D721Med (cell line): ENCODE results near the gene YY1AP1.
A peak's percentile ranks its signal among the peaks of the same experiment; 100 is the strongest.
"Not testable (repeated sequence)": the region's sequence is repeated elsewhere in the genome, so short reads cannot be mapped to it uniquely, and the experiment has no call there.

Source experiments
- DNase-seq: peaks from one replicate; pipeline ENCODE4 v3.0.0; 2011; ENCODE audit warnings: low spot score; ENCODE audit not compliant: insufficient read length
- FAIRE-seq: peaks from 2 replicates; lab custom pipeline; 2011; peaks lifted over from hg19 to GRCh38; lab: Jason Lieb, UNC
- CTCF ChIP-seq: IDR thresholded peaks from 2 replicates; pipeline ENCODE4 v1.5.1; 2012; ENCODE audit warnings: mild to moderate bottlenecking, control low read depth; ENCODE audit not compliant: insufficient read depth; ENCODE audit errors: missing control alignments

Gene YY1AP1

GRCh38 chr1:155713075-155713474, 24.5 kb upstream of the YY1AP1 start:
- DNase-seq (no peak), FAIRE-seq (peak; percentile 16)
- TF ChIP-seq CTCF, result no peak

- peak; percentile 29 for FAIRE-seq
- not testable (repeated sequence) for DNase-seq
- TF ChIP-seq CTCF, result peak; percentile 32
Observed at GRCh38 chr1:155712636-155713035, 24.1 kb upstream of the YY1AP1 start.

GRCh38 chr1:155711457-155711856, 22.9 kb upstream of the YY1AP1 start:
- DNase-seq, FAIRE-seq: not testable (repeated sequence)

GRCh38 chr1:155709391-155709790, 20.8 kb upstream of the YY1AP1 start:
- TF ChIP-seq CTCF, result no peak
- no peak for DNase-seq
- no peak for FAIRE-seq

GRCh38 chr1:155706139-155706538, 17.6 kb upstream of the YY1AP1 start:
- FAIRE-seq (no peak), DNase-seq (no peak)
- no peak for TF ChIP-seq CTCF

GRCh38 chr1:155704414-155704813, 15.8 kb upstream of the YY1AP1 start:
- not testable (repeated sequence) for FAIRE-seq, DNase-seq

- FAIRE-seq (no peak), DNase-seq (no peak)
- TF ChIP-seq CTCF, result no peak
Observed at GRCh38 chr1:155703216-155703615, 14.6 kb upstream of the YY1AP1 start.

- peak; percentile 68 for FAIRE-seq
Observed at GRCh38 chr1:155701675-155702074, 13.1 kb upstream of the YY1AP1 start.

GRCh38 chr1:155699062-155699461, 10.5 kb upstream of the YY1AP1 start:
- not testable (repeated sequence) for DNase-seq, FAIRE-seq

More at GRCh38 chr1:155701675-155702074, 13.1 kb upstream of the YY1AP1 start:
- DNase-seq, result not testable (repeated sequence)
